ENCODE data around the gene TDO2. TPM values are rescaled to one million over a fixed set of nuclear protein-coding genes. Genes with fewer than 3 reads are reported as not detected.

TDO2 gene
- total RNA-seq: 3.0 TPM
- long read RNA-seq, partial matches to known transcripts: 0 of 3 reads
- long read RNA-seq, other reads (novel, unspliced or antisense): 1 of 3 reads

DNA sequence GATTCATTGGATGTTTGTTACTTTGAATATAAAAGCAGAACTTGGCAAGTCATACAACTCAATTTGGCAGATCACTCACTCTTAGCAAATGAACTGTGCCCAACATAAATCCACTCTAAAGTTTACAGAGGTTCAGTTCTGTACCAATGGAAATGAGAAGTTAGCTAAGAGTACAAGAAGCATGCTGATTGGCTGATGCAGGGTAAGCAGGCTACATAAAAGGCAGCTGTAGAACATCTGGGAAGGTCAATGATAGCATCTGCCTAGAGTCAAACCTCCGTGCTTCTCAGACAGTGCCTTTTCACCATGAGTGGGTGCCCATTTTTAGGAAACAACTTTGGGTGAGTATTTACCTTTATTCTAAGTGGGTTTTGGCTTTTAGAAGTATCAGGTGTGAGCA, at the start of gene TDO2:
Gene TDO2 (plus strand): TSS at position 244 of the 400 bp plus-strand sequence. CDS start 63 bp downstream, at position 307.
- no peak for ATAC-seq
- intact Hi-C loops (cut with DNase I): no loop called here

DNA sequence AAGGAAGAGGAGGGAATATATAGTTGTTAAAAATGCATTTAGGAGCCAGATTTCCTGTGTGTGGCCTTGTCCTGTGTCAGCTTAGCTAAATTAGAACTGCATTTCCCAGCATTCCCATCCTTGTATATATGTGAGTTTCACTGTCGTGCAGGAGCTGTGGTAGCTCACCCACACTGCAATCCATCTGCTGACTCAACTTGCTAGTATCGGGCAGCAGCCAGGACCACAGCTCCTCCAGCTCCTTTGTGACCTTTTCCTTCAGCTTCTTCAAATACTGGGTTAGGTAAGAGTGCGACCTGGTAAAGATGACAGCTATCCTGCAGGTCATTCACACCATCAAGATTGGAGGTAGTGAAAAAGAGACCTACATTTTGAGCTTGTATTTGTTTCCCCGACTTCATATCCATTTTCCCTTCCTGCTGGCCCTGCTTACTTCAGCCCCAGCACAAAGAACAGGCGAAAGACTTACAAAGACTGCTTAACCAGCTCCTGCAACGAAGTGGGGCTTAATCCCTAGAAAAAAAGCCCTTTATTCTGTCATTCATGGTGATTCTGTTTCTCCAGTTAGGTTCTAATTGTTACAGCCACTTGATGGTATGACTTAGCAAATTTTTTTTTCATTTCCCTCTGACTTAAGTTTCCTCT, 48.8 kb upstream of the TDO2 start:
- TF ChIP-seq, protein P1, sequence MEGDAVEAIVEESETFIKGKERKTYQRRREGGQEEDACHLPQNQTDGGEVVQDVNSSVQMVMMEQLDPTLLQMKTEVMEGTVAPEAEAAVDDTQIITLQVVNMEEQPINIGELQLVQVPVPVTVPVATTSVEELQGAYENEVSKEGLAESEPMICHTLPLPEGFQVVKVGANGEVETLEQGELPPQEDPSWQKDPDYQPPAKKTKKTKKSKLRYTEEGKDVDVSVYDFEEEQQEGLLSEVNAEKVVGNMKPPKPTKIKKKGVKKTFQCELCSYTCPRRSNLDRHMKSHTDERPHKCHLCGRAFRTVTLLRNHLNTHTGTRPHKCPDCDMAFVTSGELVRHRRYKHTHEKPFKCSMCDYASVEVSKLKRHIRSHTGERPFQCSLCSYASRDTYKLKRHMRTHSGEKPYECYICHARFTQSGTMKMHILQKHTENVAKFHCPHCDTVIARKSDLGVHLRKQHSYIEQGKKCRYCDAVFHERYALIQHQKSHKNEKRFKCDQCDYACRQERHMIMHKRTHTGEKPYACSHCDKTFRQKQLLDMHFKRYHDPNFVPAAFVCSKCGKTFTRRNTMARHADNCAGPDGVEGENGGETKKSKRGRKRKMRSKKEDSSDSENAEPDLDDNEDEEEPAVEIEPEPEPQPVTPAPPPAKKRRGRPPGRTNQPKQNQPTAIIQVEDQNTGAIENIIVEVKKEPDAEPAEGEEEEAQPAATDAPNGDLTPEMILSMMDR (IDR thresholded peaks at IDR 0.05): no peak
- DNase-seq: no peak
- Histone ChIP-seq H3K9me3 (no peaks in the 10 kb centered on the region), H3K36me3 (no peaks in the 10 kb centered on the region), H3K4me1 (no peaks in the 10 kb centered on the region), H3K27ac (no peak overlapping the region), H3K27me3 (no peaks in the 10 kb centered on the region), H3K4me3 (no peak overlapping the region)
- ATAC-seq: no peak
- intact Hi-C loops (cut with DNase I): no loop called here

More for the DNA sequence above, at the start of gene TDO2:
- Histone ChIP-seq H3K27me3 (no peaks in the 10 kb centered on the region), H3K4me3 (no peak within 1 kb of the TSS), H3K27ac (no peak within 1 kb of the TSS), H3K4me1 (no peaks in the 10 kb centered on the region), H3K9me3 (no peaks in the 10 kb centered on the region), H3K36me3 (no peaks in the 10 kb centered on the region)
- TF ChIP-seq, protein P1 (IDR thresholded peaks at IDR 0.05): no peak
- DNase-seq: no peak

DNA sequence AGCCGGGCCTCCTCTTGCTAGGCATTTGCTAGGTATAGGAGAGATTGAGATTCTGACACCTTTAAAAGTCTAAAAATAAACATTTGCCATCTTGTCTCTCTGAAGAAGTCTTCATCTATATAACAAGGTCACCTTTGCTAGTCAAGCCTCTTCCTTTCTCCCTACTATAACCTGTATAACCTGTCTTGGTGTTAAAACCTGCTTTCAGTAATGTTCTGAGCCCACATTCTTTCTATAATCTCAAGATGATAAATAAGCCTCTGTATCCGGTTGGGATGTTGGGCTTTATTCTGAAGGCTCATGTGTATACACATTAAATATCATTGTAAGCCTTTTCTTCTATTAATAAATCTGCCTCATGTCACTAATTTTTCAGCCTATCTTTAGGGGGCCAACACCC, 47.6 kb upstream of the TDO2 start:
- Histone ChIP-seq H3K36me3 (no peaks in the 10 kb centered on the region), H3K27me3 (no peaks in the 10 kb centered on the region), H3K4me3 (no peak overlapping the region), H3K9me3 (no peaks in the 10 kb centered on the region), H3K4me1 (no peaks in the 10 kb centered on the region), H3K27ac (no peak overlapping the region)
- TF ChIP-seq, protein P1 (IDR thresholded peaks at IDR 0.05): no peak
- DNase-seq: no peak
- intact Hi-C loops (cut with DNase I): no loop called here
- ATAC-seq: no peak

DNA sequence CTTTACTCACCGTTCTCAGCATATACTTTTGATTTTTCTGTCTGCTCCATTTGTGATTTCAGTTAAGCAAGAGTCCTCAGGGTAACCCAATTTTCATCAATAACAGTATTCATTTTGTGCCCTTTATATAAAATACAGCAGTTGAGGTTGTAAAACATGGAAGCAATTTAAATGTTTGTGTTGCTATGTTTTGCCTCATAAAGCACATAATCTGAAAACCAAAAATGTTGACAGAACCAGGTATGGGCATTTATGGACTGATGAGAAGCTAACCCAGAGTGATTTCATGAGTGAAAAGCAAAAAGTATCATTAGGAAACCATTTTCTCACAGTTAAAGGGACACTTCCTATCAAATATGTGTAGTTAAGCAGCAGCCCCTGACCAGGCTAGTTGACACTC, 37.3 kb upstream of the TDO2 start, which contains the start of gene ASIC5:
Gene ASIC5 (minus strand): TSS at position 101 of the 400 bp plus-strand sequence. CDS start 51 bp downstream, at position 50.
- Histone ChIP-seq H3K36me3 (no peaks in the 10 kb centered on the region), H3K9me3 (no peaks in the 10 kb centered on the region), H3K4me3 (no peak within 1 kb of the TSS), H3K27me3 (no peaks in the 10 kb centered on the region), H3K27ac (no peak within 1 kb of the TSS), H3K4me1 (no peaks in the 10 kb centered on the region)
- intact Hi-C loops (cut with DNase I): no loop called here
- TF ChIP-seq, protein P1 (IDR thresholded peaks at IDR 0.05): no peak
- DNase-seq (no peak), ATAC-seq (no peak)

DNA sequence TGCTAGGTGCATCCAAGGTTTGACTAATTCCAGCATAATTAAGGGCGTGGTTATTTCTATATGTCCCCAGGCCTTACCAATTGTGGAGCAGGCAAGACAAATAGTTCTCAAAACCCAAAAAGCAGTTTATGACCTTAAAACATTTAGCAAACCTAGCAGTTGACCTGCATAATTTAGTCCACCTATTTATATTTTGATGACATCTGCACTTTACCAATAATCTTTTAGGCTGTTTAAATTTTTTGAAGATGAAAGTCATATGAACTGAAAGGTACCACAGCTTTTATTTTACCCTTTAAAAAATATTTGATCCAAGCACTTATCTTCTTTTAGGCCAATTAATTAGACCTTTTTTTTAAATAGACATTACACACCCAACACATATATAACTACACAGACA, 27.6 kb upstream of the TDO2 start:
- H3K27ac ChIP-seq: no peak overlapping the region
- H3K36me3 ChIP-seq: no peaks in the 10 kb centered on the region
- H3K9me3 ChIP-seq: no peaks in the 10 kb centered on the region
- H3K4me3 ChIP-seq: no peak overlapping the region
- H3K27me3 ChIP-seq: no peaks in the 10 kb centered on the region
- intact Hi-C loops (cut with DNase I): no loop called here
- DNase-seq: no peak
- no peak for ATAC-seq
- H3K4me1 ChIP-seq: no peaks in the 10 kb centered on the region
- TF ChIP-seq, protein P1 (IDR thresholded peaks at IDR 0.05): no peak
